ENCODE data around the gene MCOLN2.
A peak's percentile ranks its signal among the peaks of the same experiment; 100 is the strongest.

The MCOLN2 gene

DNA sequence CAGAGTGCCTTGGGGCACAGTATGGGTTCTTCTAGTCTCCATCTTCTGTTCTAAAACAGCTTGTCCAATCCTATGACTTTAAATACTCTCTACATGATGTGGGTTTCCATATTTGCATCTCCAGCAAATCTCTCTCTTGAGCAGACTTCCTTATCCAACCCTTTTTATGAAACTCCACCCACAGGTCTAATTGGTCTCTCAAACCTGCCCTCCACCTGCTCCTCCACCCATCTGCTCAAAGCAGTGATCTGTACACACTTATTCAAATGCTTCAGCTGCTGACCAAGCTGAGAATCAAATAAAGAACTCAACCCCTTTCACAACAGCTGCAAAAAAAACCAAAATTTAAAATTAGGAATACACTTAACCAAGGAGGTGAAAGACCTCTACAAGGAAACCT lies 11.5 kb downstream of the MCOLN2 start:
- no peak for DNase-seq (ENCODE audit: low read depth)

DNA sequence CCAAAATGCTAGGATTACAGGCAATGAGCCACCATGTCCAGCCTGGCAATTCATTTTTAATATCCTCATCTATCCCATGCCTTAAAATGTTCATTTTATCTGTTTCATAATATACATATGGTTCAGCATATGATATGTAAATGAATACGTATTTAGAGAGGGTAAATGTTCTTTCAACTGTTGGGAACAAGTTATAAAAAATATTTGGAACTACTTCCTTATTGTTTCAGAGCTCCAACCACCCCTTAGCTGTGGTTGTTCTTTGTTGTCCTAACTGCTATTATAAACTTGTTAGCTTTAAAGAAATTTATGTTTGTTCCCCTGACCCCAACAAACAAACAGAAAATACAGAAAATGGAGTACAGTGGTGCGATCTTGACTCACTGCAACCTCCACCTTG lies 14.5 kb downstream of the MCOLN2 start:
- no peak for DNase-seq (ENCODE audit: low read depth)

DNA sequence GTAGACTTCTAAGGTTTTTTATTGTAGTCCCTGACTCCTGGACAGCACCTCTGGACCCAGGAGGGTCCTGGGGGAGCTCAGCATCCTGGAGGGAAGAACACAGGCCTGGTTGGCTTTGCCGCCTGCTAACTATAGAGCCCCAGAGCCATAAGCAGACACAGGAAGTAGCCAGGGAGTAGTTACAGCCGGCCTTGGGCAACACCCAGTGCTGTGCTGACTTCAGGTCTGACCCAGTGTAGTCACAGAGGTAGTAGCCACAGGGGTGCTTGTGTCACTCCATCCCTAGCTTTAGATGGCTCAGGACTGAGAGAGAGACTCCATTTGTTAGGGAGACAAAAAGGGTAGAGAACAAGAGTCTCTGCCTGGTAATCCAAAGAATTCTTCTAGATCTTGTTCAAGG lies 21.9 kb downstream of the MCOLN2 start:
- no peak for DNase-seq (ENCODE audit: low read depth)

DNA sequence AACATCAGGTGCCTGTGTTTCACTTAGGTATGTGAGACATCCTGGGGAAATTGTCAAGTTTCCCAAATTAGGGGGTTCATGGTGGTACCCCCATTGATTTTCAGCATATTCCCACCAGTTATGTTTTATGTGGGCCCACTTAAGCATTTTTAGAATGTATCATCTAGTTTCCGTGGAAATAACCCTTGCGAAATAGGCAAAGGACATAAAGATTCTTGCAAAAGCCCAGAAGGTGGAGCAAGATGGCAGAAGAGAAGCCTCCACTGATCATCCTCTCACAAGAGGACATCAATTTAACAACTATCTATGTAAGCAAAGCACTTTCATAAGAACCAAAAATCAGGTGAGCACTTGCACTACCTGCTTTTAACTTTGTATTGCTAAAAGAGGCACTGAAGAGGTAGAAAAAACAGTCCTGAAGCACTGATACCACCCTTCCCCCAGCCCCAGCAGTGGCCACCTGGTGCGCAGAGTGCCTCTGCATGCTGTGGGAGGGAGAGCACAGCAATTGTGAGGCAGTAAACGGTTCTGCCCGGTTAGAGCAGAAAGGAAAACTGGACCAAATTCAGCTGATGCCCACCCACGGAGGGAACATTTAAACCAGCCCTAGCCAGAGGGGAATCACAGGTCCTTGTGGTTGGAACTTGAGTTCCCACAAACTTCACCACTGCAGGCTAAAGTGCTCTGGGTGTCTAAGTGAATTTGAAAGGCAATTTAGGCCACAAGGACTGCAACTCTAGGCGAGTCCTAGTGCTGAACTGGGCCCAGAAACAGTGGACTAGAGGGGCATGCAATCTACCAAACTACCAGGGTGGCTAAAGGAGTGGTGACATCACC lies 23.2 kb downstream of the MCOLN2 start:
- no peak for DNase-seq (ENCODE audit: low read depth)

DNA sequence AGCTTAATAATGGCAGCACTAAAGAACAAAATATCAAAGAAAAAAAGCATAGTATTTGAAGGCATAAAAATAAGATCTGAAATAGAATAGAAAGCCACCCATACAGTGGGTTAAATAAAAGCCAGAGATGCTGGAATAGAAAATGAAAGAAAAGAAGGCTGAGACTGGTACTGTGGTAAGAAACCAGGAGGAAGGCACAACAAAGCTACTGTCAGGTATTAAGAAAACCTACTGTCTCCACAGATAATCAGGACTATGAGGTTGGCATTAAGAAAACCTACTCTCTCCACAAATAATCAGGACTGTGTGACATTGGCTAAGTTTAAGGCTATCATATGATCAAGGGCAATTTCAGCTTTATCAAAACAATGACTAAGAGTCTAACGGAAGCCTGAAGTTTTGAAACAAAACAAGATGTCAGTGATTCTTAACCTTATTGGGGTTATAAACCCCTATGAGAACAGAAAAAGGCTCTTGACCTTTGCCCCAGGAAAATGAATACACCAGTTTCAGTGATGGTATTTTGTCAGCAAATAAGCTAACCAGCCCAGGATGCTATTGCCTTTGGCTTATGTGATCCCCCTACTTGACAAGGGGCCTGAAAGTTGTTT lies 24.4 kb downstream of the MCOLN2 start:
- DNase-seq (ENCODE audit: low read depth), result no peak

DNA sequence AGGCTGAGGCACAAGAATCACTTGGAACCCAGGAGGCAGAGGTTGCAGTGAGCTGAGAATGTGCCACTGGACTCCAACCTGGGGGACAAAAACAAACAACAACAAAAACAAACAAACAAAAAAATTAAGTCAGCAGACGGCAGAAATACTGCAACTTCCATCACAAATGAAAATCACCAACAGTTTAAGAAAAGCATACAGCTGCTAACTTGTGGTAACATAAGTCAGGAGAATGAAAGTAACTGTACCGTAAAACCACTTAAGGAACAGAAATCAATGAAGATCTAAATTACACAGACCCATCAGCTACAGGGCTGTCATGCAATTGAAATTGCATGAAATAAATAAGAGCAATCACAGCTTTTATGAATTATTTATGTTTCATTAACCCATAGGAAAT lies 25.0 kb downstream of the MCOLN2 start:
- DNase-seq (ENCODE audit: low read depth), result no peak

DNA sequence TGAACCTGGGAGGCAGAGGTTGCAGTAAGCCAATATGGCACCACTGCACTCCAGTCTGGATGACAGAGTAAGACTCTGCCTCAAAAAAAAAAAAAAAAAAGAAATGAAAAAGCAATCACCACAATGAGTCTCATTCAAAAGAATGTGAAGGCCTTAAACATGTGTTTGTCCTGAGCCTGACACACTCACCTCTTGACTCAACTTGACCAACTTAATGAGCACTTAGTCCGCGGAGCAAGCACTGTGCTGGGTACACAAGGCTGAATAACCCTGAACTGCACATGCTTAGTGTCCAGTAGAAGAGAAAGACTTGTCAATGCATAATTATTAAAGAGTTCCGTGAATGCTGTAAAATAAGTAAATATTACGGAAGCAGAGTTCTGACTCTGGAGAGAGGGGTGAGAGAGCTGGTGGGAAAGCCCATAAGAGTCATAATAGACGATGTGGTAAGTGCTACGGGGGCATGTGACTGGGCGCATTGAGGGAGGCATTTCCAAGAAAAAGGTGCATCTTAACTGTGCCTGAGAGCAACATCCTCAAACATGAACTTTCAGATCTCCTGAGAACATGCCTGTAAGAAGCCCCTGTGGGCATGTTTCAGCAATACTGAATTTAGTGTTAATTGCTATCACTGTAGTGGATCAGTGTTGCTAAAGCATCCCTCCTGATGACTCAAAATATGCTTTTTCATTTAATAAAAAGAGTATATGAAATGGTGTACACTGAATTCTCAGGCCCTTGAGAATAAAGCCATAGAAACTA lies 27.2 kb downstream of the MCOLN2 start:
- DNase-seq (ENCODE audit: low read depth), result no peak

DNA sequence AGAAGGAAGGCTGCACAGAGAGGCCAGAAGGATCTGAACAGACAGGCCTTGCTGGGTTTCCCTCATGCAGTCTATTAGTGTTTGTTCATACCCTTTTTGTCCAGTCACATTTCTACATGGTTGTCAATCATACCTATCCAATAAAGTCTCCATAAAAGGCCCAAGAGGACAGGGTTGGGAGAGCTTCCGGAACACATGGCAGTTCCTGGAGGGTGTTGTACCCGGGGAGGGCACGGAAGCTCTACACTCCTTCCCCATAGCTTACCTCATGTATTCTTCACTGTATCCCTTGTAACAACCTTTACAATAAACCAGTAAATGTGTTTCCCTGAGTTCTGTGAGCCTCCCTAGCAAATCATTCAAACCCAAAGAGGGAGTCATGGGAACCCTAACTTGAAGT lies 28.0 kb downstream of the MCOLN2 start:
- DNase-seq (ENCODE audit: low read depth), result no peak

DNA sequence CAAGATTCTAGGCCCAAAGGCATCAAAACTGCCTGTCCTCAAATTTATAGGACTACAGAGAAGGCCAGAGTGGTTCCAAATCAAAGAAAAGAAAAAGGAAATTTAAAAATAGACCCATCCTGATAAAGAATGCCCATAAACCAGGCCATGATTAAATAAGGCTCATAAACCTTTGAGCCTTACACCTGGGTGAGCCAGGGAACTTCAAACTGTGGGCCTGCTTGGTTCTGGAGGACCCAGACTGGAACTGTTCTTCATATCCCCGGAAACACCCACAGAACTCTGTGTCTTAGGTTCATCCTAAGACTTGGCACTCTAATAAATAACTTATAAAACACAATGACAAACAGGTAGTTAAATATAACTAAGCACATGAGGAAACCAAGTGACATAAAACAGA lies 28.8 kb downstream of the MCOLN2 start:
- no peak for DNase-seq (ENCODE audit: low read depth)

DNA sequence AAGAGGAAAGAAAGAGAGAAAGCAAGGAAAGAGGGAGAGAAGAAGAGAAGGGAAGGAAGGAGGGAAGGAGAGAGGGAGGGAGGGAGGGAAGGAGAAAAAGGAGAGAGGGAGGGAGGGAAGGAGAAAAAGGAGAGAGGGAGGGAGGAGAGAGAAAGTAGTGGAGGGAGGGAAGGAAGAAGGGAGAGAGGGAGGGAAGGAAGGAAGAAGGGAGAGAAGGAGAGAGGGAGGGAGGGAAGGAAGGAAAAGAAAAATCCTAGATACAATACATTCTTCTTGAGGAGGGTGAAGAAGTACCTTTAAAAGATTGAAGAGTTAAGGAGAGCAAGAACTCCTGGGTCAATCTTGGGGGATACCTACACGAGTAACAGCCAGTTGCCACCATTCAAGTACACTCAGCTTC lies 29.2 kb downstream of the MCOLN2 start:
- no peak for DNase-seq (ENCODE audit: low read depth)

DNA sequence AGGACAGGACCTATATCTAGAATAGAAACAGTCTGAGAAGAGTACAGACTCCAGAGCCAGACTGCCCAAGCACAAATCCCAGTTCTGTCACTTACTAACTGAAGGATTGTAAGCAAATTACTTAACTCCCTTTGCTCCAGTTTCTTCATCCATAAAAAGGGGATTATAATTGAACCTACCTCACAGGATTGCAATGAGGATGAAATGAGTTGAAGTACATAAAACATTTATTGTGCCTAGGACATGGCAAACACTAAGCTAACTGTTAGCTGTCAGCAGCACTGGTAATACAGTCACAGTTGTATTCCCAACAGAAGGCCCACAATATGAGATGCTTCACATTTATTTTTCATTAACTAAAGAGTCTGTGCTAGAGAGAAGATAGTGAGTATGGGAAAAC lies 33.9 kb downstream of the MCOLN2 start:
- DNase-seq (ENCODE audit: low read depth), result no peak

DNA sequence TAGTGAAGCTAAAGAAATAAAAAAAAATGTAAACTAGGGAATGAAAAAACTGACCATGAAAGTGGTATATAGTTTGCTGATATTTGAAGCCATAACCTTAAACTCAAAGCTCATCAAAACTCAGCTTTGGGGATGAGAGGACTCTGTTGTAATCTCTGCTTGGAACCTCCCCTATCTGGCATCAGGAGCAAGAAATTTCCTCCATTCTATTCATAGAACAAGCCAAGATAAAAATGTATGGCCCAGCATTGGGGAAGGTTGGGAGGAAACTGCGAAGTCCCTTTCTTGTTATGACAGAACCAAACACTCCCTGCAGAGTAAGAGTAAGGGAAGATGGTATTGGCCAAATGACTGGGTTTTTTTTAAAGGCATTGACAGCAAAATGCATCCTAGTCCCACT lies 35.6 kb downstream of the MCOLN2 start:
- DNase-seq (ENCODE audit: low read depth), result no peak

DNA sequence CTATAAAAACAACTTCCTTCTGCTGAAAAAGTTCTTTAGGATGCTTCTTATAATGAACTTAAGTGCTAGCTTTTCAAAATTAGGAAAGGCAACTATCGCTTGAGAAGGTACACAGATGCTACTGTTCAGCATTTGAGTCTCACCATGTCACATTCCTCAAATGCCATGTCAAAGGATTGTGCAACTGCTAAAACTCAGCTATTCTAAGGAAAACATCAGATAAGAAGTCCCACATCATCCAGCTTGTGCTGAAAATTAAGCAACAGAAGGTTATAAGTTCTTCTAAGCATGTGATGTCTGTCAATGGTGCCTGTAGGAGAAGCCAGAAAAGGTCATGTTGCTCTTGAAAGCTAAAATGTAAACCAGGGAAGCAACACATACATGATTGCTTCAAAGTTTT lies 36.5 kb downstream of the MCOLN2 start:
- no peak for DNase-seq (ENCODE audit: low read depth)

DNA sequence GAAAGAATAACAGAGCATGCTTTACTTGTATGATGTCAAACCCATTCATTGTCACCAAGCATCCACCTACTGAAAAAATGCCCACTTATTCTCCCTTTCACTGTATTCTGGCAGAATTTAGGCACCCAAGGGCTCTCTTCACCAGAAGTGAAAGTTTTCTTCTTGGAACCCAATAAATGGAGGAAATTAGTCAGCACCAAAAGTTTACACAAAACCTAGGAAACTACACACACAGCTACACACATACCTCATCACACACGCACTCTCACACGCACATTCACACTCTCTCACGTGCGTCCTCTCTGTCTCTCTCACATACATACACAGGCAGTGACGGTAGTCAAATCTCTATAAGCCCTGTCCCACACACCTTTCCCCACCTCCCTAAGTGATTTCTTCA lies 37.6 kb downstream of the MCOLN2 start:
- DNase-seq (ENCODE audit: low read depth), result no peak

DNA sequence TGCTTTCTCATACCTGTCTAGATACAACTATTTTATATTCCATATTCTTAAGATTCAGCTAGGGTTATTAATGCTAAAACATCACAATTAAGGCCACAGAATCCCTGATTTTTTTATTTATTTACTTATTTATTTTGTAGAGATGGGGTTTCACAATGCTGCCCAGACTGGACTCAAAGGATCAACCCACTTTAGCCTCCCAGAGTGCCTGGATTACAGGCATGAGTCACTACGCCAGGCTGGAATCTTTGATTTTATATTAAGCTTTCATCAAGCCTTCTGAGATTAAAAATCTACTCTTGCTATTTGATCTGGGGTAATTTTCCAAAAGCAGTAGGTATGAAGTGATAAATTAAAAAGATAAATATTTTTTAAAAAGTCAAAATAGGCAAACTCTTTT lies 38.9 kb downstream of the MCOLN2 start:
- DNase-seq (ENCODE audit: low read depth), result no peak

DNA sequence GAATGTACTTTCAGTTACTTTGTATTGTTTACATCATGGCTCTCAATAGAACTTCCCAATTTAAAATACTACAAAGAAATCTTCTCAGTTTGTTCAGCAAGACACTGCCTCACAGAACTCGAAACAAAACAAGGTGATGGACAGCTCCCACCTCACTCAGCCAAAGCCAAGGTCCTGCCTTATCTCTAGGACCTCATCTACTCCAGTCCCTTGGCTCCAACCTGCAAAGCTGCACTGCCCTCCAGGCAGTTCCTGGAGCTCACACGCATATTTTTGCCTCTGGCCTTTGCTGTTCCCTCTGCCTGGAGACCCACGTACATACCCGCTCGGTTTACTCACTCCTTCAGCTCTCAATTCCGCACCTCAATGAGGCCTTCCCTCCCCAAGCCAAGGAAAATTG lies 40.3 kb downstream of the MCOLN2 start:
- no peak for DNase-seq (ENCODE audit: low read depth)

DNA sequence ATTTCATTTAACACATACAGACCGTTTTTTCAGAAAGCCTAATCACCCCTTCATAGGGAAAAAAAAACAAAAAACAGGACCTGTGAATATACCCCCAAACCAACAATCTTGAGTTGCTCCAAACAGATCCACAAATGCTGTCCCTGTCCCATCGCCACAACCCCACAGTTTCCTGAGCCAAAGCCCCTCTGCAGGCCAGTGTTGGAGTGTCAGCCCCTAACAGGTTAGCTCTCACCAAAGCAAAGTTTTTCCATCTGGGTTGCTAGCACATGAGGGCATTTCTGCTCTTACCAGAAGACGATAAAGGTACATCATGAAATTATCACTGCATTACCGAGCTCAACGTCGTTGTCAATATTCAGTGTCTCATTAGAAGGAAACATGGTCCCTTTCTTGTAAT lies 40.8 kb downstream of the MCOLN2 start:
- DNase-seq (ENCODE audit: low read depth), result no peak

DNA sequence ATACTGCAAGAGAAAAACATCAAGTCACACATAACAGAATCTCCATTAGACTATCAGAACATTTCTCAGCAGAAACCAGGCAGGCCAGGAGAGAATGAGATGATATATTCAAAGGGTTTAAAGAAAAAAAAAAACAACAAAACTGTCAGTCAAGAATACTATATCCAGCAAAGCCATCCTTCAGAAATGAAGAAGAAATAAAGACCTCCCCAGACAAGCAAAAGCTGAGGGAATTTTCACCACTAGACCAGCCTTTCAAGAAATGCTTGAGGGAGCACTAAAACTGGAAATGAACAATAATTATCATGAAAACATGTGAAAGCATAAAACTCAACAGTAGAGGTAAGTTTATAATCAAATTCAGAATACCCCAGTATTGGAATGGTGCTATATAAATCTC lies 47.2 kb downstream of the MCOLN2 start:
- DNase-seq (ENCODE audit: low read depth), result no peak

DNA sequence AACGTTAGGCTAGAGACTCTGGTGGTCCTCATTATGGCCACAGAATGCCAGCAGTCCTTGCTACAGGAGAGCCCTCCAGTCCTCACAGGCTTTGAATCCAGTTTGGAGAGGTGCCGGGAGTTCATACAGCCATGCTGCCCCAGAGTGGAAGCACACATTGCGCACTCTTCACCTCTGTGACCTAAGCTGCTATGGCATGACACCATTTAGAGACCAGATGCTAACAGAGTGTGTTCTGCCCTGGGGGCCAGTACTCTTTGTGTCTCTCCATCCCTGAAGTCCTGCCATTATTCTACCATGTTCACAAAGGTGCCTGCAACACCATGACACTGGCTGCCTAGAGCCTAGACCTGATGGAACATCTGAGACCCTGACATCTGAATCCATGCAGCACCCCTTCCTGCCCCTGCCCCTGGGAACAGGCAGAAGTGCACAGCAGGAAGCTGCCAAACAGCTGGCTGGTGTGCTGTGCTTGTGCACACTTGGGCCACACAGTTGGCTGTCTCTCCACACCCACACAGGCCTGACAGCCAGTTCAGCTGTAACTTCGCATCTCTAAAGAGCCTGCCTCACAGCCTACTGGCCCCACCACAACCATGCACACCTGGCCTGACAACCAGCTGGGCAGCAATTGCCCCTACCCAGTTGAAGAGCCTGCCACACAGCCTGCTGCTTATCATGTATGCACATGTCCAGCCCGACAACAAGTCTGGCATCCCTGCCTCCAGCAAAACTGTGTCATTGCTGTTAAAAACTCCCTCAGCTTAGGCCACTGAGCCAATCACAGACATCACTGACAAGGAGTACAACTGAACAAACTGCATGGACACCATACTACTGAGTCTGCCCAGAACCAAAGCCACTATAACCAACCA lies 49.1 kb downstream of the MCOLN2 start:
- no peak for DNase-seq (ENCODE audit: low read depth)

DNA sequence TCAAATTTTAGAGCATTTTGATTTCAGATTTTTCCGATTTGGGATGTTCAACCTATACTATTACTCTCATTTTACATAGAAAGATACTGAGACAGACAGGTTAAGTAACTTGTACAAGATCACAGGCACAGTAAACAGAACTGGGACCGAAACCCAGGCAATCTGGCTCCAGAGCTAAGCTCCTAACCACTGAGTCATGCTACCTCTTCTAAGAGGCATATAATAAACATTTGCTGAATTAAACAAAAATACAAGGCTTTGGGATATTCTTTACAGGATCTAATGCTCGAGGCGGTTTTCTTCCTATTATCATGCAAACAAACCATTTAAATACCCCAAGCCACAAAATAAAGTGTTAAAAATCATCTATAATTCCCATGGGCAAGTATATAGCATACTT lies 50.3 kb downstream of the MCOLN2 start:
- no peak for DNase-seq (ENCODE audit: low read depth)

DNA sequence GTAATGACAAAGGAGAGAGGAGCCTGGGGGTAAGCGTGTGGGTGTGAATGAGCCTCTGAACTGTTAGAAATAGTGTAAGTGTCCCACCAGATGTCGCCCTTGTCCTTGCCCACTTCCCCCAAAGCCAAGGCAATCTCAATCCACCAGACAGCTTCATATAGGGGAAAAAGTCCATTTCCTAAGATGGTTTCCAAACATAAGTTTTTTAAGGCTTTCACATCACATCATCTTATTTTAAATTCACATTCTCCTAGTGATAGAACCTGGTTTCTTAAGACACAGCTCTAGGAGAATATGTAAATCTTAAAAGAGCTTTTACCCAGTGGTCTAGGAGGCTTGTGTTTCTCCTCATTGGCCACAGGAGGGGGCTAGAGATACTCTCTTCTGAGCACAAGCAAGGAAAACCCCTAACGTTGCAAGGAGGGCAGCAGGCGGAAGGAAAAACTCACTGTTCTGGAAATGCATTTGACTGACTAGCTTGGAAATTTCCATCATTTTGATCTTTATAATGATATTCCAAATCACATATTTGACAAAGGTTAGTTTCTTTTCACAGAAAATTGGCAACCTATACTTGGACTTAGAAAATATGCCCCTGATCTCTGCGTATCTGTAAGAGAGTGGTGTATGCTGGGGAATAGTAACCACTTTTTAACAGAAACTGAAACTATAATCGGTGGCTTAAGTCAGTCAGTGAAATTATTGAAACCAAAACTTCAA lies 52.0 kb downstream of the MCOLN2 start:
- peak; percentile 34 for DNase-seq (ENCODE audit: low read depth)

DNA sequence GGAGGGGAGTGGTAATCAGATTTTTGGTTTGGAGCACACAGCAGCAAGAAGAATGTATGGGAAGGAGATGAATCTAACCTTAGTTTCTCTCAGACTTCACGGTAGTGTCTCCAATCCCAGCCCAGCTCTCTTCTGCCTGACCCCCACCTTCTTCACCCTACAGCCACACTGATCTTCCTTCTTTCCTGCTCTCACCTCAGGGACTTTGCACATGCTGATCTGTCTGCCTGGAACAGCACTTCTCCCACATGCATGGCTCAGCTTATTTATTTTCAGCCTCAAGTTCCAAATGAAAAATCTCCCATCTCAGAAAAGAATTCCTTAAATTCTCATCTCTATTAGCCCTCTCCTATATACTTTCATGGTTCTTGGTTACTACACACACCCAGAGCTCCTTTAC lies 55.1 kb downstream of the MCOLN2 start:
- DNase-seq (ENCODE audit: low read depth), result no peak
